NCI-H187 treated with DMSO at 0.1 percent for 48 hours (cell line): ENCODE measurements around the gene FAT1.

Experiments used
- DNase-seq: peaks from one replicate; lab custom pipeline; 2025; lab: John Stamatoyannopoulos, UW

FAT1 gene

DNA sequence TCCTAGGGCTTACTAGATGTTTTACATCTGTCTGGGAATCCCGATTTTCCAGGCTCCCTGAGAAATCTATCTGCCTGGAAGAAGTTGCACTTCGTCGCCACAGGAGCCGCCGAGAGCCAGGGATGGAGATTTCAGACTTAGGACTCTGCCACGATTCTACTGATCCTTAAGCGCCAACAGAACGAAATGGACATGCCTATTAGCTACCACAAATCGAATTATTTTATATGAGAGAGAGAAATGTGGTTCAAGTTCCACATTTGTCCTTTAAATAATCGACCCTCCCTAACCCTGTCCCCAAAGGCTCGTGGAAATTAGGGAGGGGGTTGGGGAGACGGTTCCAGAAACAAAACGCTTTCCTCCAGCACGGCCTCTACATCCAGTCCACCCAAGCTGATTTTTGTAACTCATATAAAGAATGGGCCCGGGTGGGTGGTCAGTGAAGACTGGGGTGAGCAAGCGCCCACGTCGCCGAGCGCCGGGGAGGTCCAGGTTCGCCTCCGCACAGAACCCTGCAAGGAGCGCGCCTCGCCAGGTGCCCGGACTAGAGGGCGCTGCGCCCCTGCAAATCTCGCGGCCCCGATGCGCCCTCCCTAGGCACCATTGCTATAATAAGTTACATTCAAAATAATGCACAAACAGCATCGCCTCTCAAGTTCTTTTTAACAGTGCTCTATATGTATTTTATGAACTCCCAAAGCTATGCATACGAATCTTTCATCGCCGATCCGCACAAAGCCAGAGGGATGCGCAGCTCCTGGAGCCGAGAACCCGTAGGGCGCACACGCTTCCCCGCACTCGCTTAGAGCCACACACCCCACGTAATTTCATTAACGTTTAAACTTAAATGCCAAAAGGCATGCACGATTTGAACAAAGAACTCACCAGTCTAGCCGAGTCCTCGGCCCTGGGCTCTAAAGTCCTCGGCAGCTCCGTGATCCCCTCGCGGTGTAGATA, 2.1 kb upstream of the FAT1 start:
- no peak for DNase-seq

DNA sequence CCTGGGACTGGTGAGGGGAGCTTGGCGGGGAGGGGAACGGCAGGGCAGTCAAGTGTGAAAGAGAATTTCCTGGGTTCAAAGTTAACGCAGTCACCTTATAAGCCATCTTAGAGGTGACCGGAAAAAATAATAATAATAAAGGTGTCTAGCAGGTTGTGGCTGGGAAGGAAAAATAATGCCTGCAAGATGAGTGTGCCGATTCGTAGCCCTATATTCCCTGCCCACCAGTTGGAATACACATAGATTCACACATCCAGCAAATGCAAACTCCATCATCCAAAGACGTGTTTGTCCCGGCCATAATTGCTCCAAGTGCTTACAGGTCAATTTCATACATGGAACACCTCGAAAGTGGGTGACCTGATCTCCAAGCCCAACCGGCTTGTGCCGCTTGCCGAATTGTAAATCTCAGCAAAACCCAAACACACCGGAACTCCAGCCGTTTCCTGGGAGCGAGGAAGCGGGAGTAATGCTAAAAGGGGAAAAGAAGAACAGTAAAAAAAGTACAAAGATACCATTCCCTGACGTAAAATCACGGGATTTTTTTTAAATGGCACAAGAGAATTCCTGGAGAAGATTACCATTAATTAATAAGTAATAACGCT, 1.3 kb upstream of the FAT1 start:
- DNase-seq: no peak

DNA sequence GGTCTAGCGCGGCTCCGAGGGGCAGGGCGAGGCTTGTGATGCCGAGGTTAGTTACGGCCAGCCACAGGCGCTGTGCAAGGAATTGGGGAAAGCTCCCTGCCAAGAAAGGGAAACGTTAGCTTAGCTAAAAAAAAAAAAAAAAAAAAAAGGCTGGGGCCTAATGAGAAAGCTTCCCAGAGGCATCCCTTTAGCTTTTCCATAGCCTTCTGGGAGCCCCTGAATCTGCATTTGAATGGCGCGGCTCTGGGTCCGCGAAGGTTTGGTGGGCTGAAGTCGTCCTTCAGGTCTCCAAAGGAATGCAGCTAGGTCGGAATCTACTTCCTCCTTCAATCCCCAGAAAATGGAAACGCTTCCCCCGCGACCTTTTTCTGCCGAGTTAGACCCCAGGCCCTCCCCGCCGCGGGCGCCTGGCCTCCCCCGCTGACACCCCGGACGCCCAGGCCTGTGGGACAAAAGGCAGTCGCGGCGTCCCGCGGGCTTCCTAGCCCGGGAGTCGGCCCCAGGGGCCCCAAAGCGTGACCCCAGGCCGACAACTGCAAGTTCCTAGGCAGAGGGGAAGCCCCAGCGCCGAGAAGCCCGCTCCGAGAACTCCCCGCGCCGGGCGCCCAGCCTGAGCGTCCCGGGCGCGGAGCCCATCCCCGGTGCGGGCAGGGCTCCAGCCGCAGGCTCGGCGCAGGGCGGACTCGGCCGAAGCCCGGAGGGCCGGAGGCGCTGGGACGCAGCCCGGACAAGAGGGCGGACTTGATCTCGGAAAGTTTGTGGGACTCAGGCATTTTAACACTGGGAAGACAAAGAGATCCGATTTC, 605 bp upstream of the FAT1 start:
- no peak for DNase-seq

GRCh38 chr4:186722796-186723291, 812 bp downstream of the FAT1 start:
- no peak for DNase-seq

GRCh38 chr4:186719925-186720694, 3.5 kb downstream of the FAT1 start:
- DNase-seq: no peak

DNA sequence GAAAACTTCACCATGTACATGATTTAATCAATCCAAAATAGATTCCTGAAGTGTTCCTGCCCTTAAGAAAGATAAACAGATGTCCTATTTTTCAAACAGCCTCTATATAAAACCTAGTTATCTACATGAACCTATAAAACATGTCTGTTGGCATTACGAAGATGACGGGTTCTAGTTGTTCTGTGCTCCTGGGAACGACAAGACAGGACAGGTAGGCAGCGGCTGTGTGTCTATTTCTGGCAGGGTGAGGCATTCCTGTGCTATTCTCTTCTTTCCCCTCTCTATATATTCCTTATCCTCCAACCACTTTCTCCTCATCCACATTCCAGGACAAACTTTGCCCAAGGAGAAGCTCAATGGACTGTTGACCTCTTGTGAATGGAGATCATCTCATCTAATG, 6.1 kb downstream of the FAT1 start:
- DNase-seq: no peak

GRCh38 chr4:186715077-186715476, 8.6 kb downstream of the FAT1 start:
- no peak for DNase-seq

- DNase-seq: no peak
Observed at GRCh38 chr4:186714006-186714675, 9.5 kb downstream of the FAT1 start.

DNA sequence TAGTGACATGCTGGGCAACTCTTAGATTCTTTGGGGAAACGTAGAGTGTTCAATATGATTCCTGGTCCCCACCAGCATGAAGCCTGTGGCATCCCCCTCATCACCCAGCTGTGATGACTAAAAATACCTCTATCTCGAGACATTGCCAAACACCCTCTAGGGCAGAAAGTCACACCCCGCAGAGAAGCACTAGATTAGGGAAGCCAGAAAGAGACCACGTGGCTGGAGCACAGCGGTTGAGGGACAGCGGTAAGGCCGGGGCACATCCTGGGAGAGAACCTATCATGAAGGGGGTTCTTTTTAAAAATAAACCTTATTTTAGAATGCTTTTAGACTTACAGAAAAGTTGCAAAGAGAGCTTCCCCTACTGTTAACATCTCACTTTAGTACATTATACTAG, 11.0 kb downstream of the FAT1 start:
- no peak for DNase-seq

- DNase-seq: no peak
Observed at GRCh38 chr4:186710521-186711119, 13.0 kb downstream of the FAT1 start.

- DNase-seq: no peak
Observed at GRCh38 chr4:186709517-186709916, 14.1 kb downstream of the FAT1 start.

GRCh38 chr4:186708554-186708953, 15.1 kb downstream of the FAT1 start:
- DNase-seq: no peak

GRCh38 chr4:186707996-186708395, 15.7 kb downstream of the FAT1 start:
- DNase-seq: no peak

DNA sequence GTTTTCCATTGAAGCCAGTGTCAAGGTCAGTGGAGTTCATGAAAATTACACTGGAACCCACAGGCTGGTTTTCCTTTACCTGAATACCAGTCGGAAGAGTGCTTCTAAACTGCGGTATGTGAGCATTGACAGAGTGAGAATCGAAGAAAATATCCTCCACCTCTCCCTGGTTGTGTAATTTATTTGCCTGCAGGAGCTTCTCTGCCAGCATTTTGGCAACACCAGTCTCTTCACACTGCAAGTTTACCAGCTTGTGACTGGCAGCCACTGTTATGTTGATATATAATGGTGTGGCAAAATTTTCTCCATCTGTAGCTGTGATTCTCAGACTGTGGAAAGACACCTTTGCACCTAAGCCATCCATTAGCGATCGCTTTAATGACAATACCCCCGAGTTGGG, 16.1 kb downstream of the FAT1 start:
- no peak for DNase-seq

GRCh38 chr4:186704057-186704456, 19.6 kb downstream of the FAT1 start:
- no peak for DNase-seq

DNA sequence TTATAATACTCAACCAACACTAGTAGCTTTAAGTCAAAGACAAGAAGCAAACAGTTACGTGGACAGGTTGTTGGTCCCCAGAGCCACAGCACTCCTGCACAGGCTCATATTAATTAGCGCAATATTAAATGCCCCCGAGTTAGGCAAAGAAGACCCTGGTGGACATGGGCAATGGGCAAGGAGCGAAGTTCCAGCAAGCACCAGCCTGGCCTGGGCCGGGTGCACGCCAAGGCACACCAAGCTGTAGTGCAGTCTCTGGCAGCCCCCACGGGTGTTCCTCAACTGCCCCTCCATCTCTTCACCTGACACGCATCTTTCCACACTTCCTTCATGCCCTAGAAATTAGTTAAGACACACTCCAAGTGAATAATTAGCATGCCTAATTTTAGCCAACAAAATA, 20.1 kb downstream of the FAT1 start:
- no peak for DNase-seq

GRCh38 chr4:186702940-186703339, 20.7 kb downstream of the FAT1 start:
- no peak for DNase-seq

- DNase-seq: no peak
Observed at GRCh38 chr4:186702297-186702696, 21.4 kb downstream of the FAT1 start.

DNA sequence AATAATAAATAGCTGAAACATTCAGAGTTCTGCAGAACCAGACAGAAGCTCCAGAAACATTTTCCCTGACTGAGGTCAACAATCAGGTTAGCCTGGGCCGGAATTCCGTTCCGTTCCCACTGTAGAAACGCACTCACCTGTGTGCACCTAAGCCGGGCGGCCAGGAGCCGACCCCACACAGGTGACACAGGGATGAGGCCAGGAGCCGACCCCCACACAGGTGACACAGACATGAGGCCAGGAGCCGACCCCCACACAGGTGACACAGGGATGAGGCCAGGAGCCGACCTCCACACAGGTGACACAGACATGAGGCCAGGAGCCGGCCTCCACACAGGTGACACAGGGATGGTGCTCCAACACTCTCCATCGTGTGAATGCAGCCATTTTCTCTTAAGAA, 21.9 kb downstream of the FAT1 start:
- DNase-seq: no peak

DNA sequence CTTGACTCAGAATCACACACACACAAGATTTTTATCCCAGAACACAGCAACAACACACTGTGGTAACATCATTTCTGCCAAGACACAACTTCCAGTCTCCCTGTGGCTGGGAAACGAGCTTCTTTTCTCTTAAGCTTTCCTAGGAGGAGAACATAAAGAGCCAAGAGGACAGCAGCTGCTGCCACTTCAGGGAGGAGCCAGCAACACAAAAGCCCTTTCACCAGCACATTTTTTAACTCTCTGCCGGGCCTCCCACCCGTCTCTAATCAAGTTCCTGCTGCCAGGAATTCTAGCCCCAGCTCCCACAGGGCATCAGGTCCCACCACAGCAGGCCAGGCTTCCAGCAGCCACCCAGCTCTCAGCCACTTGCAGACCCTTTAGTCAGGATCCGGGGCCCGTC, 22.4 kb downstream of the FAT1 start:
- no peak for DNase-seq

DNA sequence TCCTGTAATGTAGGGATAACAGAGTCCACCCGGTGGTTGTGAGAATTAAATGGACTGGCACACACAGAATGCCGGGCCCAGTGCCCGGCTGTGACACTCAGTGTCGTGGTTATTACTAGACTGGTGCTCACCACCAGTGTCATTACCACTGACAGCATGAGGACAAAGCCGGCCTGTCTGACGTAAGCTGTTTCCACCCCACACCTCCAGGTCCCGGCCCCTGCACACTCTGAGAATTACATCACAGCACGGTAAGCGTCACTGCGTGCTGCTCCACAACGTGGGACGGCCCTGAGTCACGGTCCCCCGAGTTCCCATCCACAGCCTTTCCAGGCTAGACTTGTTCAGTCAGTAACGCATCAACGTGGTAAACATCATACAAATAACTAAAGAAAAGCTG, 22.9 kb downstream of the FAT1 start:
- DNase-seq: no peak
